Mesothelial cell of epicardium (in vitro differentiated cells): ENCODE measurements around the gene PLEKHA4. TPM values are rescaled to one million over a fixed set of nuclear protein-coding genes. Genes with fewer than 3 reads are reported as not detected.

Experiments used
- DNase-seq, 2 experiments: peaks; one replicate each; pipeline ENCODE4 v3.0.0; 2021; ENCODE audit warnings: low spot score in 2 of 2; ENCODE audit not compliant: unreplicated experiment in 2 of 2
- H3K27ac Mint-ChIP-seq: 2 replicates; pipeline ENCODE4 v1.8.0; 2021; ENCODE audit warnings: mixed read lengths
- H3K27me3 Mint-ChIP-seq: 2 replicates; pipeline ENCODE4 v1.8.0; 2021; ENCODE audit warnings: low read depth, mixed read lengths
- H3K36me3 Mint-ChIP-seq: 2 replicates; pipeline ENCODE4 v1.8.0; 2021; ENCODE audit warnings: mixed read lengths
- H3K4me1 Mint-ChIP-seq: 2 replicates; pipeline ENCODE4 v1.8.0; 2021; ENCODE audit warnings: mixed read lengths
- H3K4me3 Mint-ChIP-seq: 2 replicates; pipeline ENCODE4 v1.8.0; 2021; ENCODE audit warnings: mild to moderate bottlenecking, moderate library complexity, mixed read lengths
- H3K9me3 Mint-ChIP-seq: 2 replicates; pipeline ENCODE4 v1.8.0; 2021; ENCODE audit warnings: mixed read lengths
- CTCF ChIP-seq: fragments of 200-600 bp; sonication (generic); IDR thresholded peaks from one replicate; pipeline ENCODE4 v1.5.0; 2021; ENCODE audit warnings: antibody characterized with exemption; ENCODE audit not compliant: unreplicated experiment
- total RNA-seq: library from RNA; stranded (reverse); gene quantifications from 3 replicates; pipeline ENCODE4 v1.2.1, GENCODE V29; 2021

PLEKHA4 gene
- total RNA-seq, 1 donor from 2014 or later, result 26.9 TPM

DNA sequence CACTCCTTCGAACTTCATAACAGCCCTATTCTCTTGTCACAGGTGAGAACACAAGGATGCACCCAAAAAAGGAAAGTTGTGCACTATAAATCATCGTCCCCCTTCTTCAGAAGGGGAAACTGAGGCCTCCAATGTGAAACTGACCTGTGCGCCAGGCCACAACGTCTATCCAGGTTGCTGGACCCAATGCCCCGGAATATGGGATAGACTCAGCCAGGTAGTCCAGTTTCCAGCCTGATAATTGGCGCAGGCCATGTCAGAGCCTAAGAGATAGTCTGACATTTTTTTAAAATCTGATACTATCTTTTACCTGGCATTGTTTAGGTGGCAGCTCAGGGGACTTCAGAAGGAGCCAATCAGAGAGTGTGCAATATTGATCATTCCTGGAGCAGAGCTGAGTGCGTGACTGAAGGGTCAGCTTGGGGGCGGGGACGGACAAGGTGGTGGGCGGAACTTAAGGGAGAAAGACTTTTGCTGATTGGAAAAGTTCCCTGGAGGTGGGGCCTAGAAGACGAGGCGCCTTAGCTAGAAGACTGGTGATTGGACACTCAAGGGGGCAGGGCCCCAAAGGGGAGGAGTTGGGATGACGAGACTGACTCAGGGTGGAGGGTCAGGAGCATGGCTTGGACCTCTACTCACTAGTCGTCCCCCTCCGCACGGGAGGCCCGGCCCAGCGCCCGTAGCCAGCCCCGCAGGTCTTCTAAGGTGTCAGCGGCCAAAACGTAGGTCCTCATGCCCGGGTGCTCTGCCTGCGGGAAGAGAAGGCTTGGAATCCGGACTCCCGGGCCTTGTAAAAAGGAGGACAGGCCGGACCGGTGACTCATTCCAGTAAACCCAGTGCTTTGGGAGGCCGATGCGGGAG, 8.5 kb downstream of the PLEKHA4 start:
- H3K36me3 Mint-ChIP-seq, result peaks cover 19% of the 10 kb centered on the region
- DNase-seq, result no peak
- H3K27ac Mint-ChIP-seq, result no peak overlapping the region
- no peak overlapping the region for H3K4me3 Mint-ChIP-seq
- no peaks in the 10 kb centered on the region for H3K4me1 Mint-ChIP-seq
- H3K9me3 Mint-ChIP-seq, result no peaks in the 10 kb centered on the region
- H3K27me3 Mint-ChIP-seq, result no peaks in the 10 kb centered on the region
- no peak for TF ChIP-seq CTCF

GRCh38 chr19:48858984-48859710, 9.3 kb downstream of the PLEKHA4 start:
- no peaks in the 10 kb centered on the region for H3K27me3 Mint-ChIP-seq
- H3K4me1 Mint-ChIP-seq, result no peaks in the 10 kb centered on the region
- H3K9me3 Mint-ChIP-seq, result no peaks in the 10 kb centered on the region
- no peak for DNase-seq
- H3K36me3 Mint-ChIP-seq, result peaks cover 16% of the 10 kb centered on the region
- H3K27ac Mint-ChIP-seq, result no peak overlapping the region
- no peak for TF ChIP-seq CTCF
- no peak overlapping the region for H3K4me3 Mint-ChIP-seq

DNA sequence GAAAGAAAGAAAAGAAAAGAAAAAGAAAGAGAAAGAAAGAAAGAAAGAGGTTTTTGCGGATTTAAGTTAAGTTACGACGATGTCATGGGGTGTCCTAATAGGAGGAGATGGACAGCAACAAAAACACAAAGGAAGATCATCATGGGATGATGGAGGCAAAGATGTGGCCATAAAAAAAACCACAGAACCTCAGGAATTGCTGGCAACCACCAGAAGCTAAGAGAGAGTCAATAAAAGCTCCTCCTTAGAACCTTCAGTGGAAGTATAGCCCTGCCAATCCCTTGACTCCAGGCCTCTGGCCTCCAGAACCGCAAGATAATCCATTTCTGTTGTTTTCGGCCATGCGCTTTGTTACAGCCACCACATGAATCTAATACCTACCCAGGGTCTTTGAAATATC, 11.5 kb downstream of the PLEKHA4 start:
- Mint-ChIP-seq H3K4me3 (no peak overlapping the region), H3K4me1 (no peaks in the 10 kb centered on the region), H3K9me3 (no peaks in the 10 kb centered on the region), H3K27ac (no peak overlapping the region), H3K27me3 (no peaks in the 10 kb centered on the region), H3K36me3 (peaks cover 12% of the 10 kb centered on the region)
- no peak for DNase-seq
- TF ChIP-seq CTCF, result no peak

DNA sequence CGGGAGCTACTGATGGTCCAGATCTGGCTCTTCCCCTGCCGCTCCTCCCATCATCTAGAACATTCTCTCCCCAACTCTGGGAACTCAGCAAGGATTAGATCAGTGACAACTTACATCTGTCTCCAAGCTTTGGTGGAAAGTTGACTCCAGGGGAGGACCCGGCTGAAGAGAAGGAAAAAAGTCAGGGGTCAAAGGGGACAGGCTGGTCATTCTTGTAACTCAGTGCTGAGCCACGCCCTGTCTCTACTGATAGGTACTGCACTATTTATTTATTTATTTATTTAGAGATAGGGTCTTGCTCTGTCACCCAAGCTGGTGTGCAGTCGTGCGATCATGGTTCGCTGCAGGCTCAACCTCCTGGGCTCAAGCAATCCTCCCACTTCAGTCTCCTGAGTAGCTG, 14.3 kb downstream of the PLEKHA4 start:
- Mint-ChIP-seq H3K4me3 (no peak overlapping the region), H3K36me3 (peaks cover 8% of the 10 kb centered on the region), H3K9me3 (no peaks in the 10 kb centered on the region), H3K27ac (no peak overlapping the region), H3K27me3 (no peaks in the 10 kb centered on the region), H3K4me1 (no peaks in the 10 kb centered on the region)
- DNase-seq, result no peak
- peak; percentile 20 for TF ChIP-seq CTCF

- Mint-ChIP-seq H3K36me3 (peaks cover 8% of the 10 kb centered on the region), H3K27ac (no peak overlapping the region), H3K9me3 (no peaks in the 10 kb centered on the region), H3K27me3 (no peaks in the 10 kb centered on the region), H3K4me3 (no peak overlapping the region), H3K4me1 (no peaks in the 10 kb centered on the region)
- no peak for TF ChIP-seq CTCF
- no peak for DNase-seq
Observed at GRCh38 chr19:48853483-48853882, 14.9 kb downstream of the PLEKHA4 start.
